ENCODE results near the gene SLC6A15.

The SLC6A15 gene

GRCh38 chr12:84912198-84913128 is at the start of gene SLC6A15:
Gene SLC6A15 (minus strand): TSS chr12:84912799. CDS start chr12:84892120, 20,679 bp downstream.
- peak; percentile 10 for DNase-seq
- no peak for ATAC-seq

- no peak for ATAC-seq
- no peak for DNase-seq
Observed at GRCh38 chr12:84960918-84961317, 48.3 kb upstream of the SLC6A15 start.

GRCh38 chr12:84955298-84955697 is 42.7 kb upstream of the SLC6A15 start:
- no peak for DNase-seq
- no peak for ATAC-seq

GRCh38 chr12:84954415-84954814 is 41.8 kb upstream of the SLC6A15 start:
- ATAC-seq (no peak), DNase-seq (no peak)

GRCh38 chr12:84950971-84951546 is 38.5 kb upstream of the SLC6A15 start:
- DNase-seq = no peak
- ATAC-seq = no peak

GRCh38 chr12:84946753-84947152 is 34.2 kb upstream of the SLC6A15 start:
- ATAC-seq (no peak), DNase-seq (no peak)

- ATAC-seq (no peak), DNase-seq (no peak)
Observed at GRCh38 chr12:84937415-84937814, 24.8 kb upstream of the SLC6A15 start.

GRCh38 chr12:84929501-84929900 is 16.9 kb upstream of the SLC6A15 start:
- DNase-seq = no peak

GRCh38 chr12:84924981-84925380 is 12.4 kb upstream of the SLC6A15 start:
- ATAC-seq = no peak
- DNase-seq = no peak

More at GRCh38 chr12:84929501-84929900, 16.9 kb upstream of the SLC6A15 start:
- no peak for ATAC-seq

GRCh38 chr12:84922693-84923092 is 10.1 kb upstream of the SLC6A15 start:
- DNase-seq = no peak
- no peak for ATAC-seq

- ATAC-seq = no peak
- DNase-seq = no peak
Observed at GRCh38 chr12:84920331-84920730, 7.7 kb upstream of the SLC6A15 start.

- DNase-seq (no peak), ATAC-seq (no peak)
Observed at GRCh38 chr12:84919271-84919670, 6.7 kb upstream of the SLC6A15 start.

GRCh38 chr12:84913129-84913515 is 523 bp upstream of the SLC6A15 start:
- DNase-seq = no peak
- ATAC-seq = no peak

GRCh38 chr12:84911271-84912197 is 1.1 kb downstream of the SLC6A15 start:
- DNase-seq = peak; percentile 6
- ATAC-seq = no peak

- DNase-seq (no peak), ATAC-seq (no peak)
Observed at GRCh38 chr12:84910549-84911241, 1.9 kb downstream of the SLC6A15 start.

- ATAC-seq (no peak), DNase-seq (no peak)
Observed at GRCh38 chr12:84904051-84904450, 8.5 kb downstream of the SLC6A15 start.

GRCh38 chr12:84891106-84891838 is 21.3 kb downstream of the SLC6A15 start:
- DNase-seq (no peak), ATAC-seq (no peak)

GRCh38 chr12:84889818-84890217 is 22.8 kb downstream of the SLC6A15 start:
- ATAC-seq (no peak), DNase-seq (no peak)

- no peak for ATAC-seq
- DNase-seq = no peak
Observed at GRCh38 chr12:84888861-84889260, 23.7 kb downstream of the SLC6A15 start.

- ATAC-seq = no peak
- DNase-seq = no peak
Observed at GRCh38 chr12:84877340-84877739, 35.3 kb downstream of the SLC6A15 start.

GRCh38 chr12:84875241-84875640 is 37.4 kb downstream of the SLC6A15 start:
- DNase-seq = no peak
- no peak for ATAC-seq

All from stimulated activated naive CD8-positive, alpha-beta T cell treated with anti-CD3 and anti-CD28 coated beads, Interleukin-15, Interleukin-2, amounts not matched to agents 100 U/mL and 50 U/mL, for 24 hours (primary cell).